HS-5 (cell line): ENCODE measurements around the gene ZNF132.
"Not testable (repeated sequence)": the region's sequence is repeated elsewhere in the genome, so short reads cannot be mapped to it uniquely, and the experiment has no call there.

Experiments
- DNase-seq: peaks from one replicate; pipeline ENCODE4 v3.0.0-alpha.2; 2012; ENCODE audit warnings: low read depth

Gene ZNF132

DNA sequence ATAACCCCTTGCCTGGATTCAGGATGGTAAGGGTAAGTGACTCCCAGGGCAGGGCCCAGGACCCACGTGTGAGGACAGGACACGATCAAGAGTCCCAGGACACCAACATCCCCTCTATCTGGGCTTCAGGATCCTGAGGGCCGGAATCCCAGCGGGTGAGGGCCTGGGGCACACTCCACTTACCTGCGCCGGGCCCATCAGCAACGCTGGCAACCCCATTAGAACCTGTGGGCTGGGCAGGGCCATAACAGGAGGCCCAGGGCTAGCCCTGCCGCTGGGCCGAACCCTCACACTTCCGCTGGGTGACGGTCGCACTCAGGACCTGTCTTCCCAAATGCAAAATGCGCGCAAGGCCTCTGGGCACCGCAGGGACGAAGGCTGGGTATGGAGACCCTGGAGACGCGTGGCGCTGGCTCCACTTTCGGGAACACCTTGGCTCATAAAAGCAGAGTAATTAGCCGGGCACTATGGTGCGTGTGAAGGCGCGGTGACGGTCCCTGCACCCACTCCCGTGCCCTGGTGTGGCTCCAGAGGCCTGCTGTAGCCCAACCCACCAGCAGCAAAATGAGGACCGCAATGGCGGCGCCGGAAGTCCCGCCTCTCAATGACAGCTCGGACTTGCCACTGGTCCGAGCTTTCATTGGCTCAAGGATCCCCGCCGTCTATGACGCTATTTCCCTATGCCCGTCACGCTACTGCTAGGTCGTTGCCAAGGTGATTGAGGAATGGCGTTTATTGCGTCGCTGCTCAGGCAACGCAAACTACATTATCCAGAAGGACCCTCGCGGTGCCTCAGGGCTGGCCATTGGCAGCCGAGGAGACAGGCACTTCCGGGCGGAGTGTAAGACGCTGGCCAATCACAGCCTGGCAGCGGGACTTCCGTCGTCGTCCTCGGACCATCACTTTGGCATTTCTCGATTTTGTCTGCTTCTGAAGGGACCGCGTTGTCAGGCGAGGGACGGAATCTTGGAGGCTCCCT lies at the start of gene ZNF132:
ZNF132 (minus strand) TSS at position 578 of the 979 bp plus-strand sequence; CDS start at position 246, 332 bp downstream.
- DNase-seq = peak; percentile 79

GRCh38 chr19:58484349-58484748 lies 44.4 kb upstream of the ZNF132 start:
- DNase-seq = not testable (repeated sequence)

DNA sequence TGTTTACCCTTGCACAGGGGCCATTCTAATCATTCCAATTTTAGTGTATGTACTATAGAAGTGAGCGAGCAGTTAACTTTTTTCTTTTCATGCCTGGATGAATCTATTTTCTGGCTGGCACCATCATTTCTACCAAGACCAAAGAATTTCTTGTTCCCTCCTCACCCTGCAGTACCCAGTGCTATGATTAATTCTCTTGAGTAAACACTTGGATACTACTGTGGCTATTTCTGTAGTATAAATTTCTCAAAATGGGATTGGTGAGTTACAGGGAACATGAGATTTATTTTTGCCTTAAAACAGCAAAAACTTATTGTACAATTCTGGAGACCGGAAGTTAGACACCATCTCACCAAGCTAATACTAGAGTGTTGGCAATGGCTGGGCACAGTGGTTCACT lies 43.8 kb upstream of the ZNF132 start:
- no peak for DNase-seq

- DNase-seq = no peak
Measured at GRCh38 chr19:58482372-58482771, 42.4 kb upstream of the ZNF132 start.

DNA sequence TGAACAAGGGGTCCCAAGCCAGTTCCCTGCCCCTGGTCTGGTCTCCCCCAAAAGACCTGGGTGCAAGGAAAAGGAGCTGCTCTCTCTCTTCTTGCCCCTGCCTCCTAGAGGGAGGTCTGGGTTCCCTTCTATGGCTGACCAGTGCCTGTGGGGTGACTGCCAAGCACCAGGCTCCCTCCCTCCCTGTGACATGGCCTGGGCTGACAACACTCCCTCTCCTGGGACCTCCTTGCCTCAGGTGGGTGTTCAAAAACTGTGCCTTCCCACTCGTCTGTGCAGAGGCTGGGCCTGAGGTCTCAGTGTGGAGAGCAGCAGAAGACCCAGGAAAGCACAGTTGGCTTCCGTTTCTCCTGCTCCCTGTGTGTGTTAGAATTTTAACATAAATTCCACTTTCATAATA lies 40.9 kb upstream of the ZNF132 start:
- no peak for DNase-seq

DNA sequence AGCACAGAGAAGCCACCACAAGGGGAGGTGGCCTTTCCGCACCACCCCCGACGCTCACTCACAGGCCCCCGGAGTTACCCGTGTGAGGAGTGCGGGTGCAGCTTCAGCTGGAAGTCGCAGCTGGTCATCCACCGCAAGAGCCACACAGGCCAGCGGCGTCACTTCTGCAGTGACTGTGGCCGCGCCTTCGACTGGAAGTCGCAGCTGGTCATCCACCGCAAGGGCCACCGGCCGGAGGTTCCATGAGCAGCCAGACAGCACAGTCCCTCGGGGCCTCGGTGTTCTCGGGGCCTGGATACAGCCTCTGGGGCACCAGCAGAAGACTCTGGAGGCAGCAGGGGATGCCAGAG lies 40.5 kb upstream of the ZNF132 start:
- no peak for DNase-seq

- DNase-seq = no peak
Measured at GRCh38 chr19:58479736-58480480, 40.0 kb upstream of the ZNF132 start.

DNA sequence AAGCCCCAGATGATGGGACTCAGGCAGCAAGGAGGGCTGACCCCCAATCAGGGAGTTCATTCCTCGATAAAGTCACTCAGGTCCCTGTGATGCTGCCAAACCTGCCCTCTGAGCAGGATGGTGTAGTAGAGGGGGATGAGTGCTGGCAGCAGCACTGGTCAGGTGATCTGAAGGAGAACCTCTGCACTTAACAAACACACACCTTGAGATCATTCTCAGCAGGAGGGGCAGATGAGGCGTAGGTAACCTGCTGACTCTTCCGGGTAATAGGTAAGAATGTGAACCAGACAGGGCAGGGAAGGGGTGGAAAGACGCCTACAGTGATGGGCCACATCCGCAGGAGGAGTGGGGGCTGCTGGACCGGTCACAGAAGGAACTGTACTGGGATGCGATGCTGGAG lies 39.4 kb upstream of the ZNF132 start:
- DNase-seq = no peak

DNA sequence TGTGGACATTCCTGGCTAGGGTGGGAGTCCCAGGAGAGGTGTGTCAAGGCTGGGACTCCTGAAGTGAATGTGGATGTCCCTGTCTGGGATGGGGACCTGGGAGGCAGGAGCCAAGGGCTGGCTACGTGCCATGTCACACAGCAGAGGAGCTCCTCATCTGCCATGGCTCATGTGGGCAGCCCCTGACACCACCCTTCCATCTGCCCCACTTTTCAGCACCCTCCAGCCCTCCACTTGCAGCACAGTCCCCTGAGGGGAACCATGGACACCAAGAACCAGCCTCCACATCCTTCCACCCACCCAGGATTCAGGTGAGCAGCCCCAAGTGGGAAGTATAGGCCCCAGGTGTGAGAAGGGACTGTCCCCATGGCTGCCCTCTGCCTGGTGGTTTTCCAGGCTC lies 37.9 kb upstream of the ZNF132 start:
- DNase-seq = no peak

DNA sequence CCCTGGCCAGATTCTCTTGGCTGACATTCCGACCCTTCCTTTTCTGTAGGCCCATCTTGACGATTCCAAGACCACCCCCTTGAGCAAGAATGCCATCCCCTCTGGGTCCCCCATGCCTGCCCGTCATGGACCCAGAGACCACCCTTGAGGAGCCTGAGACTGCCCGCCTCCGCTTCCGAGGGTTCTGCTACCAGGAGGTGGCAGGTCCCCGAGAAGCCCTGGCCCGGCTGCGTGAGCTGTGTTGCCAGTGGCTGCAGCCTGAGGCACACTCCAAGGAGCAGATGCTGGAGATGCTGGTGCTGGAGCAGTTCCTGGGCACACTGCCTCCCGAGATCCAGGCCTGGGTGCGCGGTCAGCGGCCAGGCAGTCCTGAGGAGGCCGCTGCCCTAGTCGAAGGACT lies 37.2 kb upstream of the ZNF132 start:
- DNase-seq = no peak

DNA sequence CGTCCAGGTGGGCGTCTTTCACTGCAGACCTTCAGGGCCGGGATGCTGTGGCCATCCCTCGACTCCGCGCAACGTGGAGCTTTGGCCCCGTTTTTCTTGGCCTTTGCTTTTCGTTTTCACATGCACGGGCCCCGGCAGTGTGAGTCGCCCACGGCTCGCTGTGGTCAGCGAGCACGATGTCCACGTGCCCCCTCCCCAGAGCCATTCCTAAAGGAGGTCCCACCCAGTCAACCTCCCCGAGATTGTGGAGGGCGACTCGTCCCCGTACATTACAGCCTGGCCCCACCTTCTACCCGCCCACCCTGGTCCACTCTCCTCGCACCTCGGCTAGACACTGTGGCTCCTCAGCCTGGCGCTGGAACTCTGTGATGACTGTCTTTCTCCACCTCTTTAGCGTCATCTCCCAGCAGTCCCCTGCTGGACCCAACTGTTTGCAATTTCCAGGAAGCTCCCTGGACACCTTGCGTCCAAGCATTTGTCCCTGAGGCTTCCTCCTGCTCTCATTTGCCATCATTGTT lies 36.6 kb upstream of the ZNF132 start:
- no peak for DNase-seq

- peak; percentile 79 for DNase-seq
Measured at GRCh38 chr19:58475714-58476497, 36.0 kb upstream of the ZNF132 start, which contains the start of gene ZNF446. Gene ZNF446, plus strand, starts transcription at chr19:58476352. Its CDS starts 867 bp downstream, at chr19:58477219.

DNA sequence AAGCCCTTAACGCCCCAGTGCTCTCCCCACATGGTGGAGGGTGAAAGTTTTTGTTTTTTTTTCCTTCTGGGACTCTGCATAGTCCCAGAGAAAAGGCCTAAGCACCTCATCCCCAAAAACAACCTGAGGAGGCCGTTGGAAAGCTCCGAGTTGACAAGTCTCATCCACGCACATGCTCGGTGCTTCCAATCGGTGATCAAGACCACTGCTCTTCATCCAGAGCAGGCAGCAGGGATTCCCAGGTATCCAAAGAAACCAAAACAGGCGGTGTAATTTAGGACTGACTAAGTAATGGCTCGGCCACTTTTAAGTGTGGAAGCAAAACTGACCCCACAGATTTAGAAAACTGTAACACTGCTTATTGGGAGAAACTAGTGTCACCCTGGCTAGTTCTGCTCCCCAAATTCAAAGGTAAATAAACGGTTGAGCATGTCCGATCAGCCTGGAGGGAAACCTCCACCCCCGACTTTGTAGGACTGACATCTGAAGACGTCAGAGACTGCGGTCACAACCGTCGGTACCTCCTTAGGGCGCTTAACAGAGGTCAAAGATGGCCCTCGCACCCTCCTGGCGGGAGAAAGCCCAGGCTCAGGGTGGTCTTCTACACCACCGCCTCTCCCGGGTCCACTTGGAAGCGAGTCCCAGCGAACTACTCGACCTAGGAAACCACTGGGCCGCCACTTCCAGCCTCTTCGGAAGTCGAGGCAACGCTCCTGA lies 35.2 kb upstream of the ZNF132 start:
- no peak for DNase-seq

GRCh38 chr19:58474291-58474996 lies 34.5 kb upstream of the ZNF132 start:
- DNase-seq = no peak

DNA sequence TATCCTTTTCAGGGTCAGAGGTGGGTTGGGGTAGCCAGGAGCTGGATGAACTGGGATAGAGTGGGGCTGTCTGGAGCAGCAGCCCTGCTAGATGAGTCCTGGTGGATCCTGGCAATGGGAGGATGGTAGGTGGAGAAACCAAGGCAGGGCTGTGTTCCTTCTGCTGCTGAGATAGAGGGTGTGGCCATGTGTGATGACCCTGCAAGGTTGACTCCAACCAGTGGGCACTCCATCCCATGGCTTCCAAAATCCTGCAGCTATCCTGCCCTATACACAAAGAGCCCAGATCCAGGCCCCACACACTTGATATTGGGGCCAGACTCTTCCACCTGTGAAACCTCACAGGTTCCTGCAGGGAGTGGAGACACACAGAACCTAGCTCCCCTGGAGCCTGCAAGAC lies 33.8 kb upstream of the ZNF132 start:
- DNase-seq = no peak

DNA sequence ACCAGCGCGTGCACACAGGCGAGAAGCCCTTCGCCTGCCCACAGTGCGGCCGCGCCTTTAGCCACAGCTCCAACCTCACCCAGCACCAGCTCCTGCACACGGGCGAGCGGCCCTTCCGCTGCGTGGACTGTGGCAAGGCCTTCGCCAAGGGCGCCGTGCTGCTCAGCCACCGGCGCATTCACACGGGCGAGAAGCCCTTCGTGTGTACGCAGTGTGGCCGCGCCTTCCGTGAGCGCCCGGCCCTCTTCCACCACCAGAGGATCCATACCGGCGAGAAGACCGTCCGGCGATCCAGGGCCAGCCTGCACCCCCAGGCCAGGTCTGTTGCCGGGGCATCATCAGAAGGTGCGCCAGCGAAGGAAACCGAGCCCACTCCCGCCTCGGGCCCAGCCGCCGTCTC lies 31.8 kb upstream of the ZNF132 start:
- DNase-seq = no peak

DNA sequence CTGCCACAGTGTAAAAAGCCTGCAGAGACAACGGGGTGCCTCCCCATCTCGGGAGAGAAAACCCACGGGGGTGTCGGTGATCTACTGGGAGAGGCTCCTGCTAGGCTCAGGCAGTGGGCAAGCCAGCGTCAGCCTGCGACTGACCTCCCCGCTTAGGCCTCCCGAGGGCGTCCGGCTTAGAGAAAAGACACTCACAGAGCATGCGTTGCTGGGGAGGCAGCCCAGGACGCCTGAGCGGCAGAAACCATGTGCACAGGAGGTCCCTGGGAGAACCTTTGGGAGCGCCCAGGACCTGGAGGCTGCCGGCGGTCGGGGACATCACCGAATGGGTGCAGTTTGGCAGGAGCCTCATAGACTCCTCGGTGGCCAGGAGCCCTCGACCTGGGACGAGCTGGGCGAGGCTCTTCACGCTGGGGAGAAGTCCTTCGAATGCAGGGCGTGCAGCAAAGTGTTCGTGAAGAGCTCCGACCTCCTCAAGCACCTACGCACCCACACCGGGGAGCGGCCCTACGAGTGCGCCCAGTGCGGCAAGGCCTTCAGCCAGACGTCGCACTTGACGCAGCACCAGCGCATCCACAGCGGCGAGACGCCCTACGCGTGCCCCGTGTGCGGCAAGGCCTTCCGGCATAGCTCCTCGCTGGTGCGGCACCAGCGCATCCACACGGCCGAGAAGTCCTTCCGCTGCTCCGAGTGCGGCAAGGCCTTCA lies 31.0 kb upstream of the ZNF132 start:
- not testable (repeated sequence) for DNase-seq

DNA sequence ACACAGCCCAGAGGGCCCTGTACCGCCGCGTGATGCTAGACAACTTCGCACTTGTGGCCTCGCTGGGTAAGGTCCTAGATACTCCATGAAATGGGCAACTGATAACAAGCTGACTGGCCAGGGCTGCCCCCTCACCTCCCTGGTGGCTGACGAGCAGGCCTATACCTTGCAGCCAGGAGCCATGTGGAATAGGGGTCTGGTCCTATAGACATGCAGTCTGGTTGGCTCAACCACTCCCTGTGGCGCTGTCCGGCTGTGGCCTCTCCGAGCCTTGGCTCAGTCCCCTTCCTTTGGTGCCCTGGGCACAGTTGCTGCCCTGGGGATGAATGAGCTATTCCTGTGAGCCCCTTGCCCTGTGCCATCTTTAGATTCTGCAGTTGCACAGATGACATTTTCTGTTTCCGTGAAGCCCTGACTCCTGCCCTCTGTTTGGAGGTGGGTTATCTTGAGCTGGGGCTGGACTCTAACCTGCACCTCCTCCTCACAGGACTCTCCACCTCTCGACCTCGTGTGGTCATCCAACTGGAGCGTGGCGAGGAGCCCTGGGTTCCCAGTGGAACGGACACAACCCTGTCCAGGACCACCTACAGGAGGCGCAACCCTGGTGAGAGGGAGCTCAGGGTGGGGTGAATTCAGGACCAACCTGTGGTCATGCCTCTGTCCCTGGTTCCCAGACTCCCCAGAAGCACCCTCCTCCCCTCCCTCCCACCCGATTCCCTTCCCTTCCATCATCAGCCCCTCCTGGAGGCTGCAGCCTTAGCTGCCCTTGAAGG lies 29.5 kb upstream of the ZNF132 start:
- DNase-seq = no peak

GRCh38 chr19:58468216-58468839 lies 28.4 kb upstream of the ZNF132 start:
- DNase-seq = no peak
